ENCODE results near the gene RHBDL1. TPM values are rescaled to one million over a fixed set of nuclear protein-coding genes. Genes with fewer than 3 reads are reported as not detected.

The RHBDL1 gene
- total and polyA plus RNA-seq, 9 of the 15 experiments (the other 6 are each of a cell fraction or from before 2014, with no cell fraction given), result 0.03 to 5.6 (median 1.3) TPM; not detected in 1

DNA sequence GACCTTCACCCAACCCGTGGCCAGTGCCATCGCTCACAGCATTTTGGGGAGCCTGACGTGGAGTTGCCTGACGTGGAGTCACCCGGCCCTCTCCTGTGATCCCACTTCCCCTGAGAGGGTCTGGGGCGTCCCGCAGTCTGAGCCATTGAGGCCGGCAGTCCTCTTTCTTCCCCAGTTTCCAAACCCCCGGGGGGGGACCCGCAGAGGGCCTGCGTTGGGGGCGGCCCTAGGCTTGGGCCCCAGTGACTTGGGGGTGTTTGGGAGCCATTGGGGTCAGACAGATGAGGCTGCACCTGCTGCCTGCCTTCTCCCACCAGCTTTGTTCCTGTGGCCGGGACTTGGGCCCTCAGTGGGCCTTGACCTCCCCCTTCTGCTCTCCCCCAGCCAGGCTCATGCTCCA is 5.8 kb upstream of the RHBDL1 start:
- peaks cover 58% of the 10 kb centered on the region for H3K36me3 ChIP-seq (ENCODE audit: control insufficient read depth, insufficient read depth, low read length)
- in situ Hi-C loops (cut with MboI) (loop anchor here (5.0 to 10.0 kb wide), 2 partner anchors 92 to 275 kb away; partner anchors contain the start of gene NME4), intact Hi-C loops (cut with micrococcal nuclease) (loop anchor here (5.0 to 10.0 kb wide), 2 partner anchors 92 to 275 kb away; partner anchors contain the start of gene NME4)
- H3K27me3 ChIP-seq (ENCODE audit: control insufficient read depth in 2 of 2, insufficient read depth in 2 of 2, low read length in 2 of 2), result no peaks in the 10 kb centered on the region
- CTCF ChIA-PET (ENCODE audit: low intra/inter-chr PET ratio), result no interaction called here
- TF ChIP-seq, protein P1, sequence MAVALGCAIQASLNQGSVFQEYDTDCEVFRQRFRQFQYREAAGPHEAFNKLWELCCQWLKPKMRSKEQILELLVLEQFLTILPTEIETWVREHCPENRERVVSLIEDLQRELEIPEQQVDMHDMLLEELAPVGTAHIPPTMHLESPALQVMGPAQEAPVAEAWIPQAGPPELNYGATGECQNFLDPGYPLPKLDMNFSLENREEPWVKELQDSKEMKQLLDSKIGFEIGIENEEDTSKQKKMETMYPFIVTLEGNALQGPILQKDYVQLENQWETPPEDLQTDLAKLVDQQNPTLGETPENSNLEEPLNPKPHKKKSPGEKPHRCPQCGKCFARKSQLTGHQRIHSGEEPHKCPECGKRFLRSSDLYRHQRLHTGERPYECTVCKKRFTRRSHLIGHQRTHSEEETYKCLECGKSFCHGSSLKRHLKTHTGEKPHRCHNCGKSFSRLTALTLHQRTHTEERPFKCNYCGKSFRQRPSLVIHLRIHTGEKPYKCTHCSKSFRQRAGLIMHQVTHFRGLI (CRISPR knock-in tag; IDR thresholded peaks at IDR 0.05), result no peak
- 0 out of 2 replicates have a peak, but pooled peaks have one; percentile 12 for TF ChIP-seq POLR2G (IDR thresholded peaks at IDR 0.05; ENCODE audit: low read depth, low read length)
- TF ChIP-seq RBFOX2 (IDR thresholded peaks at IDR 0.05; ENCODE audit: low read depth, low read length), result peak; percentile 49; the same call in 1 of the 2 replicates
- WGBS (ENCODE audit: insufficient coverage, low coverage, missing lambda C conversion rate), result 93% methylated on average over 12 of the region's 13 CpGs
- no TSS peak for BruUV-seq (replicated peaks)
- no peak overlapping the region; the same call in 2 of the 3 replicates for H3K27ac ChIP-seq (ENCODE audit: extremely low read depth, low read depth, low read length)
- H3K79me2 ChIP-seq (ENCODE audit: control insufficient read depth, insufficient read depth, low read length), result peaks cover 28% of the 10 kb centered on the region
- H3K9me3 ChIP-seq (replicated peaks; ENCODE audit: control insufficient read depth, insufficient read depth, low read depth, low read length), result no peaks in the 10 kb centered on the region
- H3K4me3 ChIP-seq, result peak overlapping the region; percentile 99; the same call in 1 of the 2 replicates
- H4K20me1 ChIP-seq (replicated peaks; ENCODE audit: control insufficient read depth, insufficient read depth, low read length), result 0 out of 2 replicates have a peak, but pooled peaks cover 4% of the 10 kb centered on the region
- DNase-seq (ENCODE audit: extremely low read depth in 1 of 4, low spot score in 3 of 4) (no peak), FAIRE-seq (no peak), ATAC-seq (no peak)
- POLR2A ChIA-PET, result interaction anchor here (1.1 kb wide), 1 partner anchor 12 kb away, joined by 4 read pairs; no protein-coding TSS in a partner anchor
- H3K9me1 ChIP-seq (ENCODE audit: control insufficient read depth, insufficient read depth, low read length), result no peaks in the 10 kb centered on the region
- peak overlapping the region; percentile 80; the same call in 1 of the 2 replicates for H3K4me2 ChIP-seq (ENCODE audit: insufficient read depth, low read length)
- H3K9ac ChIP-seq (ENCODE audit: insufficient read depth in 1 of 2, low read depth in 2 of 2, low read length in 2 of 2), result peak overlapping the region in 1 of 2 experiments; percentile 98; a peak in 2 of 4 replicates
- H3K4me1 ChIP-seq (replicated peaks in 1 of 2; ENCODE audit: control insufficient read depth in 2 of 2, insufficient read depth in 2 of 2, low read length in 2 of 2), result peaks cover 17 to 95% of the 10 kb centered on the region in 2 experiments
- H2AFZ ChIP-seq (ENCODE audit: low read depth, low read length), result no peak overlapping the region

Measured in K562 (cell line).